GM15510 (cell line): ENCODE results near the gene PIGW.

Experiments
- POLR2A ChIP-seq: IDR thresholded peaks from 3 replicates; pipeline ENCODE4 v1.6.1; 2011; ENCODE audit warnings: borderline replicate concordance; ENCODE audit not compliant: insufficient read length; ENCODE audit errors: extremely low read depth

Gene PIGW, protein sequence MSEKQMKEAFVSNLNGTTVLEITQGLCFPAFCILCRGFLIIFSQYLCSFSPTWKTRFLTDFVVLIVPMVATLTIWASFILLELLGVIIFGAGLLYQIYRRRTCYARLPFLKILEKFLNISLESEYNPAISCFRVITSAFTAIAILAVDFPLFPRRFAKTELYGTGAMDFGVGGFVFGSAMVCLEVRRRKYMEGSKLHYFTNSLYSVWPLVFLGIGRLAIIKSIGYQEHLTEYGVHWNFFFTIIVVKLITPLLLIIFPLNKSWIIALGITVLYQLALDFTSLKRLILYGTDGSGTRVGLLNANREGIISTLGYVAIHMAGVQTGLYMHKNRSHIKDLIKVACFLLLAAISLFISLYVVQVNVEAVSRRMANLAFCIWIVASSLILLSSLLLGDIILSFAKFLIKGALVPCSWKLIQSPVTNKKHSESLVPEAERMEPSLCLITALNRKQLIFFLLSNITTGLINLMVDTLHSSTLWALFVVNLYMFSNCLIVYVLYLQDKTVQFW

DNA sequence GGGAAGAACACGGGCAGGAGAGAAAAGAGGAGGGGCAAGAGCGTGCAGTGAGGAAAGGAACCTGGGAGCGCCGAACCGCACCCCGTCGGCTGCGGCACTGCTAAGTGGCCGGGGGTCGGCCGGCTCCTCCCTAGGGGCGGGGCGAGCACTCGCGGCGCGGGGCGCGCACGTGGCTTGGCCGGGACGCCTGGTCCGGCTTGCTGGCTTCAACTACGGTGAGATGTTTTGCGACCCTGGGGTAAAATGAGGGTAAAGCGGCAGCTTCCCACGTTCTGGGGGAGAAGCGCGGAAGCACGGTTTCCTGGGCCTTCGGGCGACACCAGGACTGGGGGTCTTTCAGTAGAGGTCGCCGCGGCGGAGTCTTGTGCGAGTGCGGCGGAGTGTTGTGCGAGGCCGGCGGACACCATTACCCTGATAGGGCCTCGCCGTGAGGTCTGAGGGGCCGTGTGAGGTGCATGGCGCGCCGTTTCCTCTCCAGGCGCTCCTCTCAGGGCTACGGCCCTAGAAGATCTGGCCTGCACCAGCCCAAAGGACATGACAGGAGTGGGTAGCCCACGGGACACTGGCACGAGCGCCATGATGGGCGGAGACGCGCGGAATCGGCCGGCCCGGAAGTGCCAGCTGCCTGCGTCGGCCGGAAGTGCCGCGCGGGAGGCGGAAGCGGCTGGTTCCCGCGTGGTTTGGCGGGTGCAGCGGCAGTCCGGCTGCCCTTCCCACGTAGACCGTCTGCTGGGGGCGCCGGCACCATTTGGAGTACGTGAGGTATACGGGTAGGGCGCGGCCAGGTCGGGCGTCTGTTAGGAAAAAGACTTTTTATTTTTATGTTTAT, at the start of gene PIGW, which contains the start of gene MYO19:
Gene PIGW, plus strand, starts transcription at position 148 of the 829 bp plus-strand sequence. CDS start 2,115 bp downstream, outside the sequence.
Gene MYO19, minus strand, starts transcription at position 29 of the 829 bp plus-strand sequence. CDS start 2,330 bp downstream, outside the sequence.
- TF ChIP-seq POLR2A = peak; percentile 90

DNA sequence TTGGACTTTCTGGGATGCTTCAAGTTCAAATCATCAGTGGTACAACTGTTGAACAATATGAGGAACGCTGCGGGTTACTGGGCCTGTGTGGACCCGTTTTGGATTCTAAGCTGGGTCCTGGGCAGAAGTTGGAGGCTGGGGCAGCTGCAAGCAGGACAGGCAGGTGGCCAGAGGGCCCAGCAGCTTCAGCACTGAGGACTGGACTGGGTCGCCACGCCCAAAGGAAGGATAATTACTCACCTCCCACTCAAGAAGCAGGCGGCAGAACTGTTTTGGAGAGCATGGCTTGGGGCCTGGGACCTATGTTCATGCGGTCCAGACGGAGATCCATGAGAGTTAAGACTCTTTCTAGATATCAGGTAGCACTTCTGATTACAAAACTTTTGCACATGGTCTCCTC, 49.8 kb upstream of the PIGW start:
- no peak for TF ChIP-seq POLR2A

DNA sequence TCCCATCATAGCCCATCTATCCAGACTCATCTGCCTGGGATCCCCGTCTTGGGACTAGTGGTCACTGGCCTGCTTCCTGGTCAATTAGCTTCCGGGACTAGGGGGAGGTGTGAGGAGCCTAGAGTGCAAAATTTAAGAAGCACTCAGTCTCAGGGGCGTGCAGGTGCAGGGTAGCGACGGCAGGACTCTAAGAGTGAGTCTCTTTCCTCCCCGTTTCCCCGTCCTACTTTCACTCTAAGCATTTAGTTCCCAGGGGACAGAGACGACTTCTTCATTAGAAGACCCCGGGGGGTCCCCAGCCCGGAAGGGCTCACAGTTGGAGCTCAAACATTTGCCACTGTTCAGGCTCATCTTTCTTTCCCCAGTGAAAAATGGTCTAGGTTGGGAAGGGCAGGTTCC, 49.0 kb upstream of the PIGW start:
- TF ChIP-seq POLR2A = no peak

DNA sequence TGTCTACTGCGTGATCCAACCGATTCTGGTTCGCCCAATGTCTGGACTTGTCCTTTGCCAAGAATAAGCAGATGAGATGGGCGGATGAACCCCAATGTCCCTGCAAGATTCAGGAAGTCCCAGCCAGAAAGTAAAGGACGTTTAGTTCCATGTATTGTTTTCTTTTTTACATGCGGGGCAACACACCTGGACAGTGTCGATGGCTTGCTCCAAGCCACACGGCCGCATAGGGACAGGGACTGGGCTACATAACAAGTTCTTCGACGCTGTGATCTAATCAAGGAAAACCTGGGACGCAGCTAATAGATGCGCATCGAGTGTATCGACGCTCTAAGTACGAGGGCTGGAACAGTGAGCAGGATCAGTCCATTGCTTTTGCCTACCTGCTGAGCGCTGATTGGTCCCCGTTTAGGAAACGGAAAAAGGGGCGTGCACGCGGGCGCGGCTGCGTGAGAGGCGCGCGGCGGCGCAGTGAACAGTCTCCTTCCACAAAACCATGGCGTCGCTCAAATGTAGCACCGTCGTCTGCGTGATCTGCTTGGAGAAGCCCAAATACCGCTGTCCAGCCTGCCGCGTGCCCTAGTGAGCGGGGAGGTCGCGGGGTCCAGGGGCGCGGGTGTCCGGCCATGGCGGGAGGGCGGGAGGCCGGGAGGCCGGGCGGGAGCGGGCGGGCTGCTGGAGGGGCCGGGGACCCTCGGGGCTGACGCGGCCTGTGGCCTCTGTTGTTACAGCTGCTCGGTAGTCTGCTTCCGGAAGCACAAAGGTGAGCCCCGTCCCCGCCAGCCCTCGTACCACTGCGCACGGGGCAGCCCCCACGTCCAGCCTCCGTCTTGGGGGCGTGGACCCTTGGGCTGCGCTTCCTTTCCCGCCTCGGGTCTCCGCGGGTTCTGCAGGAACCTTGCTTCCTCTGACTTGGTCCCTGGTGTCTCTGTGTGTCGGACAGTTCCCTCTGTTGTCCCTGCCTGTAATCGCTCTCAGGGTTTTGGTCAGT, 48.3 kb upstream of the PIGW start, which contains the start of gene ZNHIT3:
Gene ZNHIT3, plus strand, starts transcription at position 478 of the 991 bp plus-strand sequence. Its CDS starts 19 bp downstream, at position 497.
- TF ChIP-seq POLR2A = peak; percentile 87

DNA sequence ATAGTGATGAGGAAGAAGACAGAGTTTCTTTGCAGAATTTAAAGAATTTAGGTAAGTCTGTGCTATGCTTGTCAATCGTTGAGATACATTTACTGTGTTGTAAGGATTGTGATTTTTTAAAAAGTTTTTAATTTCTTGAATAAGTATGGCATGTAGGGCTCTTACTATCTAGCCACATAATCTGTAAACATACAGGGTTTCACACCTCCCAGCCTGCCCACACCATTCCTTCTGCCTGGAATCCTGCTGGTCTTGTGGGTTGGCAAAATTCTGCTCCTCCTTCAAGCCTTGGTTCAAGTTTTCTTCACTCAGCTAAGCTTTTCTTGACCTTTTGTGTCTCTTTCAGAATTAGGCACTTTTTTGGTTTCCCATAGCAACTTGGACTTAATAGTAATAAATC, 40.8 kb upstream of the PIGW start:
- TF ChIP-seq POLR2A = no peak

DNA sequence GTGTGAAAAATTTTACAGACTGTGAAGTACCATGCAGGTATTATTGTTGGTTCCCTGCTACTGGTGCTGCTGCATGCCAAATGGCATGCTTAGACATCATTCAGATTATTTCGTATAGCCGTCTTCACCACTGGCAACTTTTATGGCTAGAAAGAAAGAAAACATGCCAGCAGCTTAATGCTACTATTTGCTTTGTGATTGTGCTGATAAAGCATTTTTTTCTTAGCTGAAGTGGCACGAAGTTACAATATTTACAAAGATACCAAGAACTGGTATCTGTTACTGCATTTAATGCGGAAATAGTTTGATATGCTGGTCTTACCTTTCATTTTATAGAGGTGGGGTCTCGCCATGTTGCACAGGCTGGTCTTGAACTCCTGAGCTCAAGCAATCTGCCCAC, 40.1 kb upstream of the PIGW start:
- no peak for TF ChIP-seq POLR2A

DNA sequence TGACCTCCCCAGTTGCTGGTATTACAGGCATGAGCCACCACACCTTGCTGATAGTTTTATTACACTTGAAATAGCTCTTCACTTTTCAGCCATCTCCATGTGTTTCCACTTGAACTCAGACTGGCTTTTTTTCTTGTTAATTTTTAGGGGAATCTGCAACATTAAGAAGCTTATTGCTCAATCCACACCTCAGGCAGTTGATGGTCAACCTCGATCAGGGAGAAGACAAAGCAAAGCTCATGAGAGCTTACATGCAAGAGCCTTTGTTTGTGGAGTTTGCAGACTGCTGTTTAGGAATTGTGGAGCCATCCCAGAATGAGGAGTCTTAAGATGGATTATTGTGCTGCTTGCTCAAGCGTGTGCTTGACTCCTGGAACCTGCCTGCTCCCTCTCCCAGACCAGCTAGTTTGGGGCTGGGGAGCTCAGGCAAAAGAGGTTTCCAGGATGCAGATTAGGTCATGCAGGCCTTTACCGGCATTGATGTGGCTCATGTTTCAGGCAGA, 39.7 kb upstream of the PIGW start:
- TF ChIP-seq POLR2A = no peak

DNA sequence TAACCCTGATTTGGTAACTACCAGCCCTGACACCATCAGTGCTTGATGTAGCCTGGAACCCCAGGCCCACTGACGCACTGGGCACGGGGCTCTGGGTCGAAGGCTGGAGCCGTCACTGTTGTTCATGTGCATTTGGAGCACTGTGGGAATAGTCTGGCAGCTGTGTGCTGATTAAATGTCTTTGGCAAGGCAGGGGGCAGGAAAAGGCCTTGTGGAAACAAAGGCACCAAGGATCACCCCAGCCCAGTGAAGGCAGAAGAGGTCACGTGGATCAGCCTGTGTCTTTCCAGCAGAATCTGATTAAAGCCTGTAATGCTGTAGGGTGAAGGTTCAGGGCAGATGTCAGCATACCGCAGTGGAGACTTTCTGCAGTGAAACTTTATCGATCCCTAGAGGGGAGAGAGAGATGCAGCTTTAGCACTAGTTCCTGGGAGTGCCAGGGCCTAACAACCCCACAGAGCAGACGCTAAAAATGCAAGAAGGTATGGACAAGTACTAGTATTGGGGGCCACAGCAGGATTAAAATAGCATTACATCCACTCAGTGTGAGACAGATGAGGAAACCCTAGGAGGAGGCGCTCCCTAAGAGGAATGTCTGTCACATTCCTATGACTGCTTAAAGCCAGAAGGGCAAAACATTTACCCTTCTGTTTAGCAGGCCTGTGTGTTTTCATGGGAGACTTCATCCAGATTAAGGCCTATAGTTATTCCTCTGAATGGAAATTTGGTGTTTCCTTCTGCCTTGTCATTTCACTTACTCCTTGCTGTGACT, 38.6 kb upstream of the PIGW start:
- no peak for TF ChIP-seq POLR2A

DNA sequence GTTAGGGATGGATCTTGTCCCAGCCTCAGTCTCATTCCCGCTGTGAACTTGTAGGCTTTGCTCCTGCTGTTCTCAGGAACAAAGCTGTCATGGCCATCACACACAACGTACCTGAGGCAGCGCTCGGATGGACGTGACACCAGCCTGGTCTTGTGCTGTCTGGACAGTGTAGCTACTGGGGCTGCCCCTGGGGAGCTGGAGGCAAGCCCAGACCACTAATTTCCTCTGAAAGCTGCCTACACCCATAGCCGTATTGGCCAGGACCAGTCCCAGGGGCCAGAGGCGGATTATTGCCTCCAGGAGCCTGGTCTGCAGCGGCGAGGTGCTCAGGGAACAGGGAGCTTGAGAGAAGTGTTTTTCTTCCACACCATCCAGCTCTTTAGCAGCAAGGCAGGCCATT, 36.6 kb upstream of the PIGW start:
- TF ChIP-seq POLR2A = no peak

DNA sequence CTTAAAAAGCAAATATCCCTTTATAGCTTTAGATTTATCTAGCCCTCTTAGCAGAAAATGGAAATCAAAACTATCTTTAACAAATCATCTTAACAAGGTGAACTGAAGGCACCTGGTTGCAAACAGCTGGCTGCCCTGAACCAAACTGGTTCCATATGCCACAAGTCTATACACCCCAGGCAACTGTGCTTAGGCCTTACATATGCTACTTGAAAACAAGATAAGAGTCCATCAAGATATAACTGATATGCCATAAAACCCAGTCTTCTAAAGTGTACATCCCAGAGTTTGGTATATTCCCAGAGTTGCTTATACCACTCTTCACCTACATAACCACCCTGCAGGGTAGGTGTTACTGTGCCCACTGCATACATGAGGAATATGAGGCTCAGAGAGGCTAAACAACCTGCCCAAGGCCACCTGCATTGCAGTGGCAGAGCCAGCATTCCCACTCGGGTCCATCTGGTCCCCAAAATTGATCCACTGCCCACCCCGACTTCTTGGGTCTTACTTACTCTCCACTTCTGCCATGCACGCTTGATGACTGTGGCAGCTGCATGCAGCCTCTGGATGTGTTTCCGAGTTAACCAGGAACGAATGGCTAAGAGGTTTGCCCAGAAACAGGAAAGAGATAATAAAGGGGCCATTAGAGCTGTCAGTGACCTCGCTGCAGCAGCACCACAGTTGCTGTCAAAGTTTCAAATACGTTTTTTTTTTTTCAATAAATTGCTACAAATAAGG, 36.1 kb upstream of the PIGW start:
- TF ChIP-seq POLR2A = no peak

DNA sequence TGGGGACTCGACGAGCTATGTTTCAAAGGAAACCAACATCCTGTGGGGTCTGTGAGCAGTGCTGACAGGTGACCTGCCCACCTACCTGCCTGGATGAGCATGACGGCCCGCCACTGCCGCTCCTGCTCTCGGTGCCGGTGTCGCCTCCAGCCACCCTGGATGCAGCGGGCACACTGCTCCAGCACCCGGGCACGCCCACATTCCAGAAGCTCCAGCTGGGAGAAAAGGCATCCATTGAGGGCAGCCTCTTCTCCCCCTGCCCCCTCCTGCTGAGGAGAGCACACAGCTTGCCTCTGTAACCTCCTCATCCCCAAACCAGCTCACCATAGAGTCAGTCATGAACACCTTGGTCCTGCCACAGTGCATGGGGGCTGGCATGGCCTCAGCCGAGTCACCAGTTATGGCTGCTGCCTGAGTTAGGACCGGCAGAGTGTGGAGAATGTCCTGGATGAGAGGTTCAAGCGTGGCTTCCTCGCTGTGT, 34.0 kb upstream of the PIGW start:
- no peak for TF ChIP-seq POLR2A

DNA sequence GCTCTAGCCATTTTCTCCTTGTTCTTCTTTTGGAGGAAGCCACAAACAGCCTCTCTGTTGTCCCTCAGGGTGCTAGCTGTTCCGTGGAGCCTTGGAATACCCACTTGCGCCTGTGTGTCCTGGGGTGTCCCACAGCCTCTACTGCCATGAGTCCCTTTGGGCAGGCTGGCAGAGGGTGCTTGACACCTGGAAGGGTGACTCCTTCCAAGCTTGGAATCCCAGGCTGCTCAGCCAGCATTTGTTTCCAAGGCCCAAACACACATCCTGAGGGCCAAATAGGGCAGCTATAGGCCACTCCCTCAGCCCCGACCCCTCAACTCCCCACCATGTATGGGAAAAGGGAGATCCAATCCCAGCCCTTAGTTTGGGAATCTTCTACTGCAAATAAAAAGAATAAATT, 33.4 kb upstream of the PIGW start:
- TF ChIP-seq POLR2A = no peak
